Type B pancreatic cell (in vitro differentiated cells): ENCODE data around the gene IL20RA. TPM values are rescaled to one million over a fixed set of nuclear protein-coding genes. Genes with fewer than 3 reads are reported as not detected.

Experiments used
- DNase-seq: peaks from one replicate; pipeline ENCODE4 v3.0.0; 2021; ENCODE audit warnings: mixed read lengths; ENCODE audit not compliant: unreplicated experiment; ENCODE audit errors: extremely low spot score
- H3K27ac Mint-ChIP-seq: 2 replicates; pipeline ENCODE4 v1.8.0; 2021; ENCODE audit warnings: mild to moderate bottlenecking, mixed read lengths
- H3K27me3 Mint-ChIP-seq: 2 replicates; pipeline ENCODE4 v1.8.0; 2021; ENCODE audit warnings: mixed read lengths
- H3K36me3 Mint-ChIP-seq: 2 replicates; pipeline ENCODE4 v1.8.0; 2021; ENCODE audit warnings: mixed read lengths
- H3K4me1 Mint-ChIP-seq: one replicate; pipeline ENCODE4 v1.8.0; 2021; ENCODE audit warnings: mixed read lengths; ENCODE audit not compliant: unreplicated experiment
- H3K4me3 Mint-ChIP-seq: 2 replicates; pipeline ENCODE4 v1.8.0; 2021; ENCODE audit warnings: mild to moderate bottlenecking, mixed read lengths
- H3K9me3 Mint-ChIP-seq: 2 replicates; pipeline ENCODE4 v1.8.0; 2021; ENCODE audit warnings: mixed read lengths
- total RNA-seq: library from RNA; stranded (reverse); gene quantifications from 2 replicates; pipeline ENCODE4 v1.2.1, GENCODE V29; 2021; ENCODE audit warnings: low replicate concordance
- TF ChIP-seq, protein P1 (sequence below): fragments of 200-600 bp; sonication (generic); conservative IDR thresholded peaks from 2 replicates; pipeline ENCODE4 v1.5.0; 2021; ENCODE audit warnings: antibody characterized with exemption, mild to moderate bottlenecking

IL20RA gene
- total RNA-seq, 1 donor from 2014 or later, result 1.7 TPM

DNA sequence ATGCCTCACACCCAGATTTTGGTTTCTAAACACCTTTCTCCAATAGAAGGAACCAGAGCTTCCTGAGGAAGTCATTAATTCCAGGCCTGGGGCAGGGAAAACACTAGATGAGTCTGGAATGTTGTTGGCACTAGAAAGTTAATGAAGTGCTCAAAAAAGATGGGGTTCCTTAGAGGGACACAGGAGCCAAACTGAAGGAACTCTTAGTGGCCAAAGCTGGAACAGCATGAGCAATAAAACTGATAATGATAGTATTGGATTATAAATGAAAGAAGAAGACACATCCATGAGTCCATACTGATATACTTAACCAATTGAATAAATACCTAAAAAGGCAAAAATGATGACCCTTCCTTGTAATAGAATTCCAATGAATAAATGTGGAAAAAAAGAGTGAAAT is 4.4 kb downstream of the IL20RA start:
- TF ChIP-seq, protein P1, sequence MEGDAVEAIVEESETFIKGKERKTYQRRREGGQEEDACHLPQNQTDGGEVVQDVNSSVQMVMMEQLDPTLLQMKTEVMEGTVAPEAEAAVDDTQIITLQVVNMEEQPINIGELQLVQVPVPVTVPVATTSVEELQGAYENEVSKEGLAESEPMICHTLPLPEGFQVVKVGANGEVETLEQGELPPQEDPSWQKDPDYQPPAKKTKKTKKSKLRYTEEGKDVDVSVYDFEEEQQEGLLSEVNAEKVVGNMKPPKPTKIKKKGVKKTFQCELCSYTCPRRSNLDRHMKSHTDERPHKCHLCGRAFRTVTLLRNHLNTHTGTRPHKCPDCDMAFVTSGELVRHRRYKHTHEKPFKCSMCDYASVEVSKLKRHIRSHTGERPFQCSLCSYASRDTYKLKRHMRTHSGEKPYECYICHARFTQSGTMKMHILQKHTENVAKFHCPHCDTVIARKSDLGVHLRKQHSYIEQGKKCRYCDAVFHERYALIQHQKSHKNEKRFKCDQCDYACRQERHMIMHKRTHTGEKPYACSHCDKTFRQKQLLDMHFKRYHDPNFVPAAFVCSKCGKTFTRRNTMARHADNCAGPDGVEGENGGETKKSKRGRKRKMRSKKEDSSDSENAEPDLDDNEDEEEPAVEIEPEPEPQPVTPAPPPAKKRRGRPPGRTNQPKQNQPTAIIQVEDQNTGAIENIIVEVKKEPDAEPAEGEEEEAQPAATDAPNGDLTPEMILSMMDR, result peak; percentile 47
- Mint-ChIP-seq H3K36me3 (peaks cover 4% of the 10 kb centered on the region), H3K4me3 (no peak overlapping the region), H3K27me3 (peaks cover 55% of the 10 kb centered on the region), H3K27ac (no peak overlapping the region), H3K9me3 (no peaks in the 10 kb centered on the region), H3K4me1 (no peaks in the 10 kb centered on the region)
- DNase-seq, result no peak

DNA sequence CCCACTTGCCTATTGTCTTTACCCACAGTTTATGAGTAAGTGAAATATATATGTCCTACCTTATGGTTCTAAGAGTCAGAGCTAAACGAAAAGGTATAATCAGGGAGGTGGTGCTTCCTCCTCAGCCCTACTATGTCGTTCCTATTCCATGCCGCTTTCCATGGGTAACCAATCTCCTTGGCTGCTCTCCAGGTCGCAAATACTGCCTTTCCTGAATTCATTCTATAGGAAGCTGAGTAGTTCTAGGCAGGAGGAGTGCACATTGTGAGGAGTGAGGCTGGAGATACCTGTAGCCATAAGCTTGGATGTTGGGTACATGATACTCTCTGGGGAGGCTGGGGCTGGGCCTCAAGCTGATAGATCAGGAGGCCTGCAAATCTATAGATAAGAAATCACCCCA is 5.8 kb downstream of the IL20RA start:
- no peaks in the 10 kb centered on the region for H3K9me3 Mint-ChIP-seq
- no peak for DNase-seq
- no peaks in the 10 kb centered on the region for H3K4me1 Mint-ChIP-seq
- TF ChIP-seq, protein P1, result no peak
- H3K36me3 Mint-ChIP-seq, result no peaks in the 10 kb centered on the region
- peaks cover 49% of the 10 kb centered on the region for H3K27me3 Mint-ChIP-seq
- no peak overlapping the region for H3K4me3 Mint-ChIP-seq
- H3K27ac Mint-ChIP-seq, result no peak overlapping the region

DNA sequence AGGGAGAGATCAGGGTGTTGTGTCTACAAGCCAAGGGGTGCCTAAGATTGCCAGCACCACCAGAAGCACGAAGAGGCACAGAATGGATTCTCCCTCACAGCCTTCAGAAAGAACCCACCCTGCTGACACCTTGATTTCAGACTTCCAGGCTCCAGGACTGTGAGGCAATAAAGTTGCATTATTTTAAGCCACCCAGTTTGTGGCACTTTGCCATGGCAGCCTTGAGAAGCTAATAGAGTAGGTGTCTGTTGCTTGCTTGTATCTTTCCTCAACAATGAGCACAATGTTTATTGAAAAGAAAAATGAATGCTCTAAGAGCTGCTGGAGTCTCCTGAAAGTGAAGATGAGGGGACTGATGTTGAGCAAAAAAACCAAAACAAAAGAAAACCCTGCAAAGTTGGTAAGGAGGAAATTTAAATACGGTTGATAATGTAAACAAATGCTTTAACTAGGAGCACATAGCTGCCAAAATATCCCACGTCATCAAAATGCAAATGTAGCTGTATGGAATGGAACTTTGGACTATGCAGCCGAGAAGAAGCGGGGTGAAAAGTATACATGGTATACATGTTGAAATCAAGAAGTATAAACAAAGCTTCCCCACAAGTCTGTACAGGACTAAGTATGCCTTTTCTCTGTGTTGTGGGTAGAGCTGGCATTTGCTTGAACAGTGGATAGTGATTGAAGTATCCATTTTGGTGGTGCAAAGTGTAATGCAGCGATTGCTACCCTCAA is 8.0 kb downstream of the IL20RA start:
- Mint-ChIP-seq H3K4me1 (no peaks in the 10 kb centered on the region), H3K27ac (no peak overlapping the region), H3K27me3 (peaks cover 26% of the 10 kb centered on the region), H3K36me3 (no peaks in the 10 kb centered on the region), H3K9me3 (peaks cover 6% of the 10 kb centered on the region), H3K4me3 (no peak overlapping the region)
- no peak for DNase-seq
- TF ChIP-seq, protein P1, result no peak

DNA sequence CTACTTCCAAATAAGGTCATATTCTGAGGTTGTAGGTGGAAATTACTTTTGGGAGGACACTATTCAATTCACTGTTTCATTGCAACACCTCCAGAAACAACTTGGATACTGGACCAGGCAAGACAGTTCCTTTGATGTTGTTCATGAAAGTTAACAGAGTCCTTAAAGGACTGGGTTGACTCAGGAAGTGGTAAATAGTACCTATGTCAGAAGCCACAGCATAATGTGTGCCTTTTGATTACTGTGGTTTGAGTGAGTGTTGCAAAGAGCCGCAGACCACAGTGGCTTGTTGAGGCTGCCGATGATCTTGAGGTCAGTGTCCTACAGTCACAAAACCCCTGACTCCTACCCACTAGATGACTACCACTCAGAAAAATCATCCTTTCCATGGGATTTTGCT is 10.9 kb downstream of the IL20RA start:
- Mint-ChIP-seq H3K9me3 (peaks cover 6% of the 10 kb centered on the region), H3K4me1 (no peaks in the 10 kb centered on the region), H3K36me3 (no peaks in the 10 kb centered on the region), H3K4me3 (no peak overlapping the region), H3K27ac (no peak overlapping the region), H3K27me3 (peaks cover 4% of the 10 kb centered on the region)
- TF ChIP-seq, protein P1, result no peak
- DNase-seq, result no peak

DNA sequence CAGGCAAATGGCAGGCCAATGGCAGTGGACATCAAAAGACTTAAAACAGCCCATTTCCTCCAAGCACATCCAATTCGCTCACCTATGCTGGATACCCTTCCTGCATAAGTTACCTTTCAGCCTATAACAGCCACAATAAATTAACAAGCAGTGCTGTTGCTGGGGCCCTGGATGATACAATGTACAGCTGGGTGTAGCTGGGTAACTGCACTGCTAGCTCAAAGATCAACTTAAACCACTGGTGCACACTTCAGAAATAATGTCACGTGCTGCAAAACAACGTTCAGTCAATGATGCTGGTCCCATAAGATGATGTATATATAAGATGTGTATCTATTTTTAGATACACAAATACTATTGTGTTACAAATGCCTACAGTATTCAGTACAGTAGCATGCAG is 13.6 kb downstream of the IL20RA start:
- peaks cover 6% of the 10 kb centered on the region for H3K9me3 Mint-ChIP-seq
- H3K4me1 Mint-ChIP-seq, result no peaks in the 10 kb centered on the region
- no peak overlapping the region for H3K27ac Mint-ChIP-seq
- no peaks in the 10 kb centered on the region for H3K36me3 Mint-ChIP-seq
- TF ChIP-seq, protein P1, result no peak
- no peak overlapping the region for H3K4me3 Mint-ChIP-seq
- no peak for DNase-seq
- H3K27me3 Mint-ChIP-seq, result no peaks in the 10 kb centered on the region

DNA sequence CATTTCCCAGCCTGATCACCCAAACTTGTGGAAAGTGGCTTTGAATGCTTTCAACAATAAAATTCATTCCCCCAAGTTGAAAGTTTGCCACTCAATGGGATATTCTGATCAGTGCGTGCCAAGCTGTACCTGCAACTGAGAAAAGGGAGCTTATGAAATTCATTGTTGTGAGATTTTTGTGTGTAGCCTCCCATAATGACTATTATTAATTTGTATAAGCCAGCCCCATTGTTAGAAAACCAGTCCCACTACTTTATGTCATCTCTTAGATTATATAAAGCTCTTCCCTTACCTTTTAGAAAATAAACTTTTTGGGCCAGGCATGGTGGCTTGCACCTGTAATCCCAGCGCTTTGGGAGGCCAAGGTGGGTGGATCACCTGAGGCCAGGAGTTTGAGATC is 15.9 kb downstream of the IL20RA start:
- H3K4me1 Mint-ChIP-seq, result no peaks in the 10 kb centered on the region
- peaks cover 6% of the 10 kb centered on the region for H3K9me3 Mint-ChIP-seq
- H3K27me3 Mint-ChIP-seq, result no peaks in the 10 kb centered on the region

More for the DNA sequence above, 15.9 kb downstream of the IL20RA start:
- DNase-seq, result no peak
- TF ChIP-seq, protein P1, result no peak
- Mint-ChIP-seq H3K36me3 (no peaks in the 10 kb centered on the region), H3K4me3 (no peak overlapping the region), H3K27ac (no peak overlapping the region)
